BE2C (cell line): ENCODE data around the gene PAFAH2.

Source experiments
- DNase-seq: peaks from one replicate; pipeline ENCODE4 v3.0.0-alpha.2; 2020
- H3K27me3 ChIP-seq: fragments of 250-450 bp; sonication (Bioruptor Pico); 2 replicates; pipeline ENCODE4 v1.5.1; 2020; ENCODE audit warnings: mild to moderate bottlenecking
- H3K36me3 ChIP-seq: fragments of 250-450 bp; sonication (Bioruptor Pico); 2 replicates; pipeline ENCODE4 v1.5.1; 2020; ENCODE audit warnings: mild to moderate bottlenecking
- H3K4me1 ChIP-seq: fragments of 250-450 bp; sonication (Bioruptor Pico); 2 replicates; pipeline ENCODE4 v1.5.1; 2020
- H3K4me3 ChIP-seq: 2 replicates; pipeline ENCODE4 v1.5.1; 2011; ENCODE audit warnings: low read depth, low read length
- H3K9me3 ChIP-seq: fragments of 250-450 bp; sonication (Bioruptor Pico); 2 replicates; pipeline ENCODE4 v1.5.1; 2020
- TF ChIP-seq, protein P1 (sequence below): IDR thresholded peaks from 2 replicates; pipeline ENCODE4 v1.5.1; 2012; ENCODE audit warnings: mild to moderate bottlenecking, low read depth, low read length

PAFAH2 gene

DNA sequence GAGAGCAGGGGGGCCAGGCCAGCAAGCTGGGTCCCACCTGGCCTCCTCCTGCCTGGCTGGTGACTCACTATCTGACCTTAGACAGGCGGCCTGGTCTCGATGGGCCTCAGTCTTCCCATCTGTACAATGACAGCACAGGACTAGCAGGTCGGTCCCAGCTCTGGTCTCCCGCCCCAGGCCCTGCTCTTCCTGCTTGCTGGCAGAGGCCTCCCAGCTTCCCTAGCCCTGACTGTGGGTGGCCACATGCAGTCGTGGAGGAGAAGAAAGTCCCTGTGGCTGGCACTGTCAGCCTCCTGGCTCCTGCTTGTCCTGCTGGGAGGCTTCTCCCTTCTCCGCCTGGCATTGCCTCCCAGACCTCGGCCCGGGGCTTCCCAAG lies 24.5 kb upstream of the PAFAH2 start:
- Histone ChIP-seq H3K36me3 (no peaks in the 10 kb centered on the region), H3K4me1 (no peaks in the 10 kb centered on the region), H3K9me3 (no peaks in the 10 kb centered on the region), H3K27me3 (no peaks in the 10 kb centered on the region), H3K4me3 (no peak overlapping the region)
- DNase-seq: no peak
- TF ChIP-seq, protein P1, sequence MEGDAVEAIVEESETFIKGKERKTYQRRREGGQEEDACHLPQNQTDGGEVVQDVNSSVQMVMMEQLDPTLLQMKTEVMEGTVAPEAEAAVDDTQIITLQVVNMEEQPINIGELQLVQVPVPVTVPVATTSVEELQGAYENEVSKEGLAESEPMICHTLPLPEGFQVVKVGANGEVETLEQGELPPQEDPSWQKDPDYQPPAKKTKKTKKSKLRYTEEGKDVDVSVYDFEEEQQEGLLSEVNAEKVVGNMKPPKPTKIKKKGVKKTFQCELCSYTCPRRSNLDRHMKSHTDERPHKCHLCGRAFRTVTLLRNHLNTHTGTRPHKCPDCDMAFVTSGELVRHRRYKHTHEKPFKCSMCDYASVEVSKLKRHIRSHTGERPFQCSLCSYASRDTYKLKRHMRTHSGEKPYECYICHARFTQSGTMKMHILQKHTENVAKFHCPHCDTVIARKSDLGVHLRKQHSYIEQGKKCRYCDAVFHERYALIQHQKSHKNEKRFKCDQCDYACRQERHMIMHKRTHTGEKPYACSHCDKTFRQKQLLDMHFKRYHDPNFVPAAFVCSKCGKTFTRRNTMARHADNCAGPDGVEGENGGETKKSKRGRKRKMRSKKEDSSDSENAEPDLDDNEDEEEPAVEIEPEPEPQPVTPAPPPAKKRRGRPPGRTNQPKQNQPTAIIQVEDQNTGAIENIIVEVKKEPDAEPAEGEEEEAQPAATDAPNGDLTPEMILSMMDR: no peak

DNA sequence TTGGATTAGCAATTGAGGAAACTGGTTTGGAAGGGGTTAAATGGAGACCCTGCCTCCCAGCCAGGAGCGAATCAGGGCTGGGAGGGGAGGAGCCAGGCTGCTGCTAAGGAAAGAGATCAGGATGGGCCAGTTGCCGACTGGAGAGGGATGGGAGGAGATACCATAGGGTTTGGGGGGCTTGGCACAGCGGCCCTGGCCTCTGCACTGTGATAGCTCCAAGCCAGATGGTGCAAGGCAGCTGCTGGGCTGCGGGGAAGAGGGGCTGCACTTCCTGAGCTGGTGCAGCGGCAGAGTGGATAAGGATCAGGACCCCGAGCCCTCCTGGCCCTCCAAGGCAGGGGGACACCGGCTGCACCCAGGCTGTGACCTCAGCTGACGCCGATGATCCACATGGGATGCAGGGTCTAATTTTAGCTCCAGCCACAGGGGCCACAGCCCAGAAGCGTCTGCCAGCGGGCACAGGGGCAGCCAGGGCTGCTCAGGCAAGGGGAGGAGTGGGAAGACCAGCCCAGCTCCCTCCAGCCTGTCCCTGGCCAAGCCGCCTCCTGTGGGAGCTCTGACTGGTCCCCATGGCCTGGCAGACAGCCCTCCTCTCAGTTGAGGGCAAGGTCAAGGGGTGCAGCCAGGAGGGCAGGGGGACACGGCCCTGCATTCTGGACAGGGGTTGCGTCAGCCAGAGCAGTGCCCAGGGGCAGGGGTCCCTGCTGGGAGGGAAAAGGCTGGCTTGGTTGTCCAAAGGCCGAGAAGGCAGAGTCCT lies 24.0 kb upstream of the PAFAH2 start, which contains the start of gene EXTL1:
EXTL1 (plus strand) TSS at position 129 of the 757 bp plus-strand sequence. CDS start 872 bp downstream, outside the sequence.
- no peaks in the 10 kb centered on the region for H3K4me1 ChIP-seq
- peak; percentile 73 for DNase-seq
- peak within 1 kb of the TSS; percentile 26 for H3K4me3 ChIP-seq

DNA sequence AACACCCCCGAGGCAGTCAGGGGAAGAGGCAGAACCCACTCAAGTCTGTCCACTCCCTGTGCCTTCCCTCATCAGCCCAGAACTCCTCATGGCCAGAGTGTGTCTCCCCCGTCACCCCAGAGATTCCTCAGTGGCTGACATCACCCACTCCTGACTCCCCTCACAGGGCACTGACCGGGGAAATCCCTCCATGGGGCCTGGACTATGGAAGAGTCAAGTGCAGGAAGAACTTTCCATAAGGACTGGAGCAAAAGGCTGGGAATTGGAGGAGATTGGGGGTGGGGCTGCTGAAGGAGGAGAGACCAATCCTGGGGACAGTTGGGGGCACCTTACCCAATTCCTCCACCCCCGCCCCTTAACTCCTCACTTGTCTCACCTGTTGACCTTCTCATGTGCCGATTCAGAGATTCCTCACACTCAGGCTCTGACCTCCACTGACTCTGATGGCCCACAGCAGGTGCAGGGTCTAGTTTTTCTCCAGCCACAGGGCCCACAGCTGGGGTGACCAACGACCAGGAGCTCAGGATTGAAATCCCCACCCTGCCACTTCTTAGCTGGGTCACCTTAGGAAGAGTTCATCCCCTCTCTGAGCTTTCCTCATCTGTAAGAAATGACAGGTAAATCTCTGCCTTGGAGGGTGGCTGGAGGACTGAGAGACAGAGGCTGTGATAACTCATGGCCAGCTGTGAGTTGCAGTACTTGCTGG lies 23.2 kb upstream of the PAFAH2 start:
- H3K4me1 ChIP-seq: no peaks in the 10 kb centered on the region
- H3K36me3 ChIP-seq: no peaks in the 10 kb centered on the region
- H3K9me3 ChIP-seq: no peaks in the 10 kb centered on the region
- no peak overlapping the region for H3K4me3 ChIP-seq
- no peak for DNase-seq
- no peaks in the 10 kb centered on the region for H3K27me3 ChIP-seq
- TF ChIP-seq, protein P1: no peak

More for the DNA sequence above, 24.0 kb upstream of the PAFAH2 start, which contains the start of gene EXTL1:
- Histone ChIP-seq H3K36me3 (no peaks in the 10 kb centered on the region), H3K27me3 (no peaks in the 10 kb centered on the region), H3K9me3 (no peaks in the 10 kb centered on the region)
- TF ChIP-seq, protein P1: no peak

DNA sequence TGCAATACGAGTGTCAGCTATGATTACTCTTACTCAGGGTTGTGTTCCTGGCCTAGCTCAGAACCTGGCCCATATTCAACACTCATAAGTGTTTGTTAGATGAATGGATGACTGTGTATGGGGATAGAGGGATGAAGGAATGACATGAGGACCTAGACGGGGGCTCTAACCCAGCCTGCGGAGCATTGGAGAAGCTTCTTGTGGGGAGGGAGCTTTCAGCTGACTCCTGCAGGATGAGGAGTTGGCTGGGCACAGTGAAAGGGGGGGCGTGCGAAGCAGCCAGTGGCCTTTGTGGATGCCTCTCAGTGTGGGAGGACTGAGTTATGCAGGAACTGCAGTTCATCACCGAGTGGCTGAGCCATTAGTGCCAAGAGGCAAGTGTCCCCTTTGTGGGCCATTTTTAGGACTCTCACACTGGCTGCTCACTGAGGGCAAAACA lies 22.5 kb upstream of the PAFAH2 start:
- TF ChIP-seq, protein P1: no peak
- no peaks in the 10 kb centered on the region for H3K36me3 ChIP-seq
- H3K4me1 ChIP-seq: no peaks in the 10 kb centered on the region
- H3K4me3 ChIP-seq: no peak overlapping the region
- DNase-seq: no peak
- no peaks in the 10 kb centered on the region for H3K9me3 ChIP-seq
- H3K27me3 ChIP-seq: no peaks in the 10 kb centered on the region

DNA sequence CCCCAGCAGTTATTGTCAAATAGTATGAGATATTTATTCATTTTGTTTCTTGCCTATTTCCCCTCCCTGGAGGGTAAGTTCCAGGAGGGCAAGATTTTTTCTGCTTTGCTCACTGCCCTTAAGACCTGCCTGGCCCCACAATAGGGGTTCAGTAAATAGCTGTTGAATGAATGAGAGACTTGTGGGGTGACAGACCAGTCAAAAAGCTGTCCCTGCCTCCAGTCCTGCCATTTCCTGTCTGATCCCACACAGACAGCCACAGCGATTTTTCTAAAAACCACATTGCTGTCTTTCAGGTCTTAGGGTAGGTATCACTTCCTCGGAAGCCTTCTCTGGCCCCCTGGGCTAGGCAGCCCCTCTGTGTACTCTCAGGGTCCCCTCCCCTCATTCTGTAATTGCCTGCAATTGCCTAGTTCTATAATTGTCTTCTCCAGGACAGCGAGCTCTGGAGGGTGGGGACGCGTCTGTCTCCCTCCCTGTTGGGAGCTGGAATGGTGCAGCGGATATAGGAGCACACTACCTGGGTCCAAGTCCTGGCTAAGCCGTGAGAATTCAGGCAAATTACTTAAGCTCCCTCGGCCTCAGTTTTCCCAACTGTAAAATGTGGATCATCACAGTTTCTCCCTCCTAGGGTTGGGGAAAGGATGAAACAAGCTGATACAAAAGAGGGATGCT lies 21.9 kb upstream of the PAFAH2 start:
- Histone ChIP-seq H3K36me3 (no peaks in the 10 kb centered on the region), H3K9me3 (no peaks in the 10 kb centered on the region), H3K27me3 (no peaks in the 10 kb centered on the region), H3K4me3 (no peak overlapping the region), H3K4me1 (no peaks in the 10 kb centered on the region)
- no peak for DNase-seq
- TF ChIP-seq, protein P1: no peak
